Measurements from ENCODE around the gene DLGAP4. TPM values are rescaled to one million over a fixed set of nuclear protein-coding genes. Genes with fewer than 3 reads are reported as not detected.

DLGAP4 gene
- polyA plus RNA-seq, 1 donor (not counting 4 experiments of a cell fraction or from before 2014, with no cell fraction given) = 9.6 TPM

- Histone ChIP-seq H3K36me3 (ENCODE audit: control insufficient read depth in 2 of 2, extremely low read depth in 1 of 2, insufficient read depth in 2 of 2, low read length in 2 of 2) (peaks cover 0 to 3% of the 10 kb centered on the region in 2 experiments), H2AFZ (ENCODE audit: control insufficient read depth, low read length) (peak overlapping the region; percentile 72), H3K4me3 (ENCODE audit: control insufficient read depth in 2 of 3, extremely low read depth in 1 of 3, insufficient read depth in 2 of 3, low read depth in 1 of 3, low read length in 3 of 3) (peak overlapping the region; percentile 56 to 77 (median 67)), H3K27me3 (ENCODE audit: control insufficient read depth, extremely low read depth, insufficient read depth, low read length) (no peaks in the 10 kb centered on the region), H3K4me2 (ENCODE audit: control insufficient read depth, extremely low read depth, insufficient read depth, low read depth, low read length) (peak overlapping the region; percentile 91), H3K4me1 (ENCODE audit: control insufficient read depth, extremely low read depth, insufficient read depth, low read length) (peaks cover 26% of the 10 kb centered on the region), H3K79me2 (ENCODE audit: control insufficient read depth, insufficient read depth, low read length) (peaks cover 16% of the 10 kb centered on the region), H4K20me1 (ENCODE audit: control insufficient read depth, extremely low read depth, insufficient read depth, low read length) (no peaks in the 10 kb centered on the region), H3K9me3 (ENCODE audit: control insufficient read depth, low read depth, low read length) (no peaks in the 10 kb centered on the region), H3K9me1 (ENCODE audit: control insufficient read depth, extremely low read depth, insufficient read depth, low read length) (no peaks in the 10 kb centered on the region), H3K27ac (ENCODE audit: control insufficient read depth, insufficient read depth, low read length) (peak overlapping the region; percentile 58), H3K9ac (ENCODE audit: control insufficient read depth, extremely low read depth, insufficient read depth, low read length) (peak overlapping the region; percentile 86)
- dilution Hi-C loops (cut with MboI; ENCODE audit: extremely low pct_ligation_motif_present, low sequenced_read_pairs) = no loop called here
- DNase-seq (ENCODE audit: low read depth, low spot score) (no peak), FAIRE-seq (no peak)
- TF ChIP-seq EZH2 (IDR thresholded peaks at IDR 0.05; ENCODE audit: low read length) (no peak), CTCF (optimal IDR thresholded peaks at IDR 0.05 in 1 of 3, IDR thresholded peaks at IDR 0.05 in 1 of 3, conservative IDR thresholded peaks at IDR 0.05 in 1 of 3; ENCODE audit: extremely low read depth in 1 of 3, insufficient read depth in 2 of 3, low read length in 3 of 3) (peak in 1 of 3 experiments; percentile 15)
Observed at GRCh38 chr20:36574366-36575135, 268.4 kb downstream of the DLGAP4 start.

- no peak overlapping the region for H3K27ac ChIP-seq (ENCODE audit: control insufficient read depth, insufficient read depth, low read length)
- H3K4me3 ChIP-seq (ENCODE audit: control insufficient read depth in 2 of 3, extremely low read depth in 1 of 3, insufficient read depth in 2 of 3, low read depth in 1 of 3, low read length in 3 of 3) = no peak overlapping the region
- H3K27me3 ChIP-seq (ENCODE audit: control insufficient read depth, extremely low read depth, insufficient read depth, low read length) = no peaks in the 10 kb centered on the region
- dilution Hi-C loops (cut with MboI; ENCODE audit: extremely low pct_ligation_motif_present, low sequenced_read_pairs) = no loop called here
- H3K36me3 ChIP-seq (ENCODE audit: control insufficient read depth in 2 of 2, extremely low read depth in 1 of 2, insufficient read depth in 2 of 2, low read length in 2 of 2) = peaks cover 0 to 8% of the 10 kb centered on the region in 2 experiments
- no peaks in the 10 kb centered on the region for H4K20me1 ChIP-seq (ENCODE audit: control insufficient read depth, extremely low read depth, insufficient read depth, low read length)
- FAIRE-seq (no peak), DNase-seq (ENCODE audit: low read depth, low spot score) (no peak)
- no peak for TF ChIP-seq CTCF (optimal IDR thresholded peaks at IDR 0.05 in 1 of 3, IDR thresholded peaks at IDR 0.05 in 1 of 3, conservative IDR thresholded peaks at IDR 0.05 in 1 of 3; ENCODE audit: extremely low read depth in 1 of 3, insufficient read depth in 2 of 3, low read length in 3 of 3)
- peaks cover 20% of the 10 kb centered on the region for H3K4me1 ChIP-seq (ENCODE audit: control insufficient read depth, extremely low read depth, insufficient read depth, low read length)
- H3K4me2 ChIP-seq (ENCODE audit: control insufficient read depth, extremely low read depth, insufficient read depth, low read depth, low read length) = no peak overlapping the region
- H2AFZ ChIP-seq (ENCODE audit: control insufficient read depth, low read length) = no peak overlapping the region
- H3K9me3 ChIP-seq (ENCODE audit: control insufficient read depth, low read depth, low read length) = no peaks in the 10 kb centered on the region
- H3K9ac ChIP-seq (ENCODE audit: control insufficient read depth, extremely low read depth, insufficient read depth, low read length) = no peak overlapping the region
- peaks cover 16% of the 10 kb centered on the region for H3K79me2 ChIP-seq (ENCODE audit: control insufficient read depth, insufficient read depth, low read length)
- H3K9me1 ChIP-seq (ENCODE audit: control insufficient read depth, extremely low read depth, insufficient read depth, low read length) = no peaks in the 10 kb centered on the region
Observed at GRCh38 chr20:36576081-36576445, 269.9 kb downstream of the DLGAP4 start.

Small RNA genes within 50 kb of the gene (small RNA-seq; reads per million reads assigned to genes)
- gene RF00017 (ENCODE audit: insufficient read length in 3 of 3, low read depth in 3 of 3, low replicate concordance in 1 of 3) = 0 reads per million in 3 experiments

Other genes with a start within 250 kb of the DLGAP4 start
- gene EPB41L1, start 151.6 kb upstream of the DLGAP4 start, polyA plus RNA-seq = 1.2 to 2.6 TPM (median 1.8 TPM) in 3 replicates
- 20.1 to 29.5 TPM (median 27.1 TPM) in 3 replicates for gene AAR2, start 69.9 kb upstream of the DLGAP4 start, polyA plus RNA-seq
- gene MYL9, start 235.2 kb downstream of the DLGAP4 start, polyA plus RNA-seq = 1.7 to 5.2 TPM (median 2.8 TPM) in 3 replicates